Measurements from ENCODE around the gene EPHB1.

The EPHB1 gene

GRCh38 chr3:135159681-135160247 lies 364.7 kb downstream of the EPHB1 start:
- Mint-ChIP-seq H3K36me3 (ENCODE audit: low read depth) (no peaks in the 10 kb centered on the region), H3K27ac (no peak overlapping the region), H3K4me1 (ENCODE audit: low read depth) (no peaks in the 10 kb centered on the region), H3K4me3 (no peak overlapping the region), H3K27me3 (ENCODE audit: low read depth) (no peaks in the 10 kb centered on the region), H3K9me3 (no peaks in the 10 kb centered on the region)
- DNase-seq (ENCODE audit: low spot score), result no peak

- DNase-seq (ENCODE audit: low spot score), result no peak
- H3K27ac Mint-ChIP-seq, result no peak overlapping the region
- no peaks in the 10 kb centered on the region for H3K27me3 Mint-ChIP-seq (ENCODE audit: low read depth)
- no peaks in the 10 kb centered on the region for H3K9me3 Mint-ChIP-seq
- H3K4me3 Mint-ChIP-seq, result no peak overlapping the region
- no peaks in the 10 kb centered on the region for H3K4me1 Mint-ChIP-seq (ENCODE audit: low read depth)
- H3K36me3 Mint-ChIP-seq (ENCODE audit: low read depth), result no peaks in the 10 kb centered on the region
Measured at GRCh38 chr3:135161425-135161824, 366.4 kb downstream of the EPHB1 start.

- Mint-ChIP-seq H3K27ac (no peak overlapping the region), H3K27me3 (ENCODE audit: low read depth) (no peaks in the 10 kb centered on the region), H3K36me3 (ENCODE audit: low read depth) (no peaks in the 10 kb centered on the region), H3K4me3 (no peak overlapping the region), H3K4me1 (ENCODE audit: low read depth) (no peaks in the 10 kb centered on the region), H3K9me3 (no peaks in the 10 kb centered on the region)
- DNase-seq (ENCODE audit: low spot score), result no peak
Measured at GRCh38 chr3:135163701-135164100, 368.6 kb downstream of the EPHB1 start.

- Mint-ChIP-seq H3K27ac (no peak overlapping the region), H3K27me3 (ENCODE audit: low read depth) (no peaks in the 10 kb centered on the region), H3K36me3 (ENCODE audit: low read depth) (no peaks in the 10 kb centered on the region), H3K4me3 (no peak overlapping the region), H3K9me3 (no peaks in the 10 kb centered on the region), H3K4me1 (ENCODE audit: low read depth) (no peaks in the 10 kb centered on the region)
- DNase-seq (ENCODE audit: low spot score), result no peak
Measured at GRCh38 chr3:135165260-135165659, 370.2 kb downstream of the EPHB1 start.

- Mint-ChIP-seq H3K27me3 (ENCODE audit: low read depth) (no peaks in the 10 kb centered on the region), H3K4me3 (no peak overlapping the region), H3K4me1 (ENCODE audit: low read depth) (no peaks in the 10 kb centered on the region), H3K36me3 (ENCODE audit: low read depth) (no peaks in the 10 kb centered on the region), H3K27ac (no peak overlapping the region), H3K9me3 (no peaks in the 10 kb centered on the region)
- no peak for DNase-seq (ENCODE audit: low spot score)
Measured at GRCh38 chr3:135166266-135166825, 371.3 kb downstream of the EPHB1 start.

- H3K27ac Mint-ChIP-seq, result no peak overlapping the region
- no peak for DNase-seq (ENCODE audit: low spot score)
- H3K27me3 Mint-ChIP-seq (ENCODE audit: low read depth), result no peaks in the 10 kb centered on the region
- H3K9me3 Mint-ChIP-seq, result no peaks in the 10 kb centered on the region
- H3K4me3 Mint-ChIP-seq, result no peak overlapping the region
- no peaks in the 10 kb centered on the region for H3K36me3 Mint-ChIP-seq (ENCODE audit: low read depth)
- no peaks in the 10 kb centered on the region for H3K4me1 Mint-ChIP-seq (ENCODE audit: low read depth)
Measured at GRCh38 chr3:135168822-135169221, 373.8 kb downstream of the EPHB1 start.

- no peak overlapping the region for H3K4me3 Mint-ChIP-seq
- H3K4me1 Mint-ChIP-seq (ENCODE audit: low read depth), result no peaks in the 10 kb centered on the region
- H3K36me3 Mint-ChIP-seq (ENCODE audit: low read depth), result no peaks in the 10 kb centered on the region
Measured at GRCh38 chr3:135169651-135170050, 374.6 kb downstream of the EPHB1 start.

GRCh38 chr3:135170732-135171131 lies 375.7 kb downstream of the EPHB1 start:
- Mint-ChIP-seq H3K4me1 (ENCODE audit: low read depth) (no peaks in the 10 kb centered on the region), H3K4me3 (no peak overlapping the region), H3K27ac (no peak overlapping the region), H3K9me3 (no peaks in the 10 kb centered on the region), H3K36me3 (ENCODE audit: low read depth) (no peaks in the 10 kb centered on the region), H3K27me3 (ENCODE audit: low read depth) (no peaks in the 10 kb centered on the region)
- no peak for DNase-seq (ENCODE audit: low spot score)

More at GRCh38 chr3:135169651-135170050, 374.6 kb downstream of the EPHB1 start:
- DNase-seq (ENCODE audit: low spot score), result no peak
- Mint-ChIP-seq H3K9me3 (no peaks in the 10 kb centered on the region), H3K27ac (no peak overlapping the region), H3K27me3 (ENCODE audit: low read depth) (no peaks in the 10 kb centered on the region)

- no peaks in the 10 kb centered on the region for H3K36me3 Mint-ChIP-seq (ENCODE audit: low read depth)
- no peak for DNase-seq (ENCODE audit: low spot score)
- no peaks in the 10 kb centered on the region for H3K4me1 Mint-ChIP-seq (ENCODE audit: low read depth)
- no peak overlapping the region for H3K27ac Mint-ChIP-seq
- no peak overlapping the region for H3K4me3 Mint-ChIP-seq
- no peaks in the 10 kb centered on the region for H3K27me3 Mint-ChIP-seq (ENCODE audit: low read depth)
- no peaks in the 10 kb centered on the region for H3K9me3 Mint-ChIP-seq
Measured at GRCh38 chr3:135172191-135172869, 377.3 kb downstream of the EPHB1 start.

- no peak overlapping the region for H3K27ac Mint-ChIP-seq
- H3K27me3 Mint-ChIP-seq (ENCODE audit: low read depth), result no peaks in the 10 kb centered on the region
- H3K4me1 Mint-ChIP-seq (ENCODE audit: low read depth), result no peaks in the 10 kb centered on the region
- DNase-seq (ENCODE audit: low spot score), result no peak
- H3K36me3 Mint-ChIP-seq (ENCODE audit: low read depth), result no peaks in the 10 kb centered on the region
- H3K4me3 Mint-ChIP-seq, result no peak overlapping the region
- peaks cover 5% of the 10 kb centered on the region for H3K9me3 Mint-ChIP-seq
Measured at GRCh38 chr3:135175728-135176277, 380.7 kb downstream of the EPHB1 start.

GRCh38 chr3:135176881-135177280 lies 381.8 kb downstream of the EPHB1 start:
- DNase-seq (ENCODE audit: low spot score), result no peak
- H3K27me3 Mint-ChIP-seq (ENCODE audit: low read depth), result no peaks in the 10 kb centered on the region
- peaks cover 5% of the 10 kb centered on the region for H3K9me3 Mint-ChIP-seq
- no peaks in the 10 kb centered on the region for H3K36me3 Mint-ChIP-seq (ENCODE audit: low read depth)
- no peak overlapping the region for H3K4me3 Mint-ChIP-seq
- no peak overlapping the region for H3K27ac Mint-ChIP-seq
- no peaks in the 10 kb centered on the region for H3K4me1 Mint-ChIP-seq (ENCODE audit: low read depth)

- Mint-ChIP-seq H3K36me3 (ENCODE audit: low read depth) (no peaks in the 10 kb centered on the region), H3K4me1 (ENCODE audit: low read depth) (no peaks in the 10 kb centered on the region), H3K27ac (no peak overlapping the region), H3K27me3 (ENCODE audit: low read depth) (no peaks in the 10 kb centered on the region), H3K9me3 (peaks cover 5% of the 10 kb centered on the region), H3K4me3 (no peak overlapping the region)
- no peak for DNase-seq (ENCODE audit: low spot score)
Measured at GRCh38 chr3:135178566-135178965, 383.5 kb downstream of the EPHB1 start.

GRCh38 chr3:135181408-135181807 lies 386.3 kb downstream of the EPHB1 start:
- Mint-ChIP-seq H3K4me1 (ENCODE audit: low read depth) (no peaks in the 10 kb centered on the region), H3K27me3 (ENCODE audit: low read depth) (no peaks in the 10 kb centered on the region), H3K36me3 (ENCODE audit: low read depth) (no peaks in the 10 kb centered on the region), H3K4me3 (no peak overlapping the region), H3K9me3 (peaks cover 5% of the 10 kb centered on the region), H3K27ac (no peak overlapping the region)
- no peak for DNase-seq (ENCODE audit: low spot score)

GRCh38 chr3:135182364-135182998 lies 387.4 kb downstream of the EPHB1 start:
- no peak overlapping the region for H3K4me3 Mint-ChIP-seq
- H3K4me1 Mint-ChIP-seq (ENCODE audit: low read depth), result no peaks in the 10 kb centered on the region
- DNase-seq (ENCODE audit: low spot score), result no peak
- H3K27ac Mint-ChIP-seq, result no peak overlapping the region
- H3K36me3 Mint-ChIP-seq (ENCODE audit: low read depth), result no peaks in the 10 kb centered on the region
- H3K9me3 Mint-ChIP-seq, result peaks cover 5% of the 10 kb centered on the region
- no peaks in the 10 kb centered on the region for H3K27me3 Mint-ChIP-seq (ENCODE audit: low read depth)

Data from T-helper 2 cell treated with Interferon-gamma antibody and Interleukin-4, amounts not matched to agents 5 μg/mL and 100 μg/mL, for 36 hours (primary cell).